ENCODE data around the gene POLR1B.
A peak's percentile ranks its signal among the peaks of the same experiment; 100 is the strongest.
"Not testable (repeated sequence)": the region's sequence is repeated elsewhere in the genome, so short reads cannot be mapped to it uniquely, and the experiment has no call there.

The POLR1B gene

GRCh38 chr2:112607680-112608438 is 65.6 kb downstream of the POLR1B start:
- no peak for DNase-seq (ENCODE audit: low spot score)
- Histone ChIP-seq H3K79me1 (ENCODE audit: low read depth, low read length) (no peaks in the 10 kb centered on the region), H2BK120ac (ENCODE audit: low read depth, low read length) (no peak overlapping the region), H3K9ac (ENCODE audit: low read depth, low read length, poor library complexity) (no peak overlapping the region), H2BK15ac (ENCODE audit: low read length) (no peak overlapping the region), H4K8ac (ENCODE audit: low read depth, low read length) (no peak overlapping the region), H3K4ac (ENCODE audit: low read length) (no peak overlapping the region), H3K4me2 (ENCODE audit: insufficient read depth, low read length, poor library complexity, severe bottlenecking) (no peak overlapping the region), H2BK12ac (ENCODE audit: low read length) (no peak overlapping the region), H4K91ac (ENCODE audit: low read depth, low read length, poor library complexity) (no peak overlapping the region), H3K18ac (ENCODE audit: low read length) (no peak overlapping the region), H3K36me3 (replicated peaks in 1 of 2; ENCODE audit: control insufficient read depth in 2 of 2, insufficient read depth in 2 of 2, low read length in 2 of 2) (no peaks in the 10 kb centered on the region), H3K23ac (ENCODE audit: low read depth, low read length, poor library complexity) (no peak overlapping the region), H2AFZ (ENCODE audit: low read length) (no peak overlapping the region), H3K4me1 (ENCODE audit: control insufficient read depth in 2 of 2, insufficient read depth in 1 of 2, low read depth in 1 of 2, low read length in 2 of 2) (no peaks in the 10 kb centered on the region), H2AK5ac (ENCODE audit: low read depth, low read length) (no peak overlapping the region), H3K4me3 (ENCODE audit: low read length in 2 of 2) (no peak overlapping the region), H3K27ac (replicated peaks; ENCODE audit: low read length) (no peak overlapping the region), H2BK5ac (ENCODE audit: low read length) (no peak overlapping the region), H3K9me3 (replicated peaks in 1 of 2; ENCODE audit: control insufficient read depth in 2 of 2, insufficient read depth in 1 of 2, low read depth in 1 of 2, low read length in 2 of 2) (no peaks in the 10 kb centered on the region), H3K14ac (ENCODE audit: low read length) (no peak overlapping the region), H3K27me3 (ENCODE audit: control insufficient read depth in 3 of 3, insufficient read depth in 3 of 3, low read depth in 1 of 3, low read length in 3 of 3) (no peaks in the 10 kb centered on the region)
- no CpG with 5 or more reads among the region's 8 CpGs for WGBS, 2 donors (ENCODE audit: extremely low coverage in 2 of 2, insufficient read length in 2 of 2, insufficient replicate concordance in 1 of 2)

- not testable (repeated sequence) for H3K36me3 ChIP-seq (replicated peaks in 1 of 2; ENCODE audit: control insufficient read depth in 2 of 2, insufficient read depth in 2 of 2, low read length in 2 of 2); H4K8ac ChIP-seq (ENCODE audit: low read depth, low read length)
Measured at GRCh38 chr2:112609320-112609719, 67.1 kb downstream of the POLR1B start.

GRCh38 chr2:112612283-112612682 is 70.0 kb downstream of the POLR1B start:
- H3K4ac ChIP-seq (ENCODE audit: low read length); H2BK15ac ChIP-seq (ENCODE audit: low read length); H2AFZ ChIP-seq (ENCODE audit: low read length); H4K91ac ChIP-seq (ENCODE audit: low read depth, low read length, poor library complexity); H3K9me3 ChIP-seq (replicated peaks in 1 of 2; ENCODE audit: control insufficient read depth in 2 of 2, insufficient read depth in 1 of 2, low read depth in 1 of 2, low read length in 2 of 2); H3K4me1 ChIP-seq (ENCODE audit: control insufficient read depth in 2 of 2, insufficient read depth in 1 of 2, low read depth in 1 of 2, low read length in 2 of 2); H3K14ac ChIP-seq (ENCODE audit: low read length); H3K79me1 ChIP-seq (ENCODE audit: low read depth, low read length); H4K8ac ChIP-seq (ENCODE audit: low read depth, low read length); H3K4me2 ChIP-seq (ENCODE audit: insufficient read depth, low read length, poor library complexity, severe bottlenecking); H2BK5ac ChIP-seq (ENCODE audit: low read length); H3K23ac ChIP-seq (ENCODE audit: low read depth, low read length, poor library complexity); H3K27ac ChIP-seq (replicated peaks; ENCODE audit: low read length); DNase-seq (ENCODE audit: low spot score); H3K18ac ChIP-seq (ENCODE audit: low read length); H3K27me3 ChIP-seq (ENCODE audit: control insufficient read depth in 3 of 3, insufficient read depth in 3 of 3, low read depth in 1 of 3, low read length in 3 of 3); H3K4me3 ChIP-seq (ENCODE audit: low read length in 2 of 2); H2BK120ac ChIP-seq (ENCODE audit: low read depth, low read length); H3K36me3 ChIP-seq (replicated peaks in 1 of 2; ENCODE audit: control insufficient read depth in 2 of 2, insufficient read depth in 2 of 2, low read length in 2 of 2); H2BK12ac ChIP-seq (ENCODE audit: low read length); H2AK5ac ChIP-seq (ENCODE audit: low read depth, low read length); H3K9ac ChIP-seq (ENCODE audit: low read depth, low read length, poor library complexity): not testable (repeated sequence)
- no CpG with 5 or more reads among the region's 1 CpG for WGBS, 2 donors (ENCODE audit: extremely low coverage in 2 of 2, insufficient read length in 2 of 2, insufficient replicate concordance in 1 of 2)

More at GRCh38 chr2:112609320-112609719, 67.1 kb downstream of the POLR1B start:
- H2BK5ac ChIP-seq (ENCODE audit: low read length); H3K9ac ChIP-seq (ENCODE audit: low read depth, low read length, poor library complexity); H4K91ac ChIP-seq (ENCODE audit: low read depth, low read length, poor library complexity); H3K4me1 ChIP-seq (ENCODE audit: control insufficient read depth in 2 of 2, insufficient read depth in 1 of 2, low read depth in 1 of 2, low read length in 2 of 2); H3K23ac ChIP-seq (ENCODE audit: low read depth, low read length, poor library complexity); H3K9me3 ChIP-seq (replicated peaks in 1 of 2; ENCODE audit: control insufficient read depth in 2 of 2, insufficient read depth in 1 of 2, low read depth in 1 of 2, low read length in 2 of 2); H3K14ac ChIP-seq (ENCODE audit: low read length); H3K27me3 ChIP-seq (ENCODE audit: control insufficient read depth in 3 of 3, insufficient read depth in 3 of 3, low read depth in 1 of 3, low read length in 3 of 3); DNase-seq (ENCODE audit: low spot score); H3K18ac ChIP-seq (ENCODE audit: low read length); H3K4ac ChIP-seq (ENCODE audit: low read length); H3K79me1 ChIP-seq (ENCODE audit: low read depth, low read length); H2BK15ac ChIP-seq (ENCODE audit: low read length); H2AFZ ChIP-seq (ENCODE audit: low read length); H3K4me2 ChIP-seq (ENCODE audit: insufficient read depth, low read length, poor library complexity, severe bottlenecking); H3K27ac ChIP-seq (replicated peaks; ENCODE audit: low read length); H2BK12ac ChIP-seq (ENCODE audit: low read length); H2AK5ac ChIP-seq (ENCODE audit: low read depth, low read length); H3K4me3 ChIP-seq (ENCODE audit: low read length in 2 of 2); H2BK120ac ChIP-seq (ENCODE audit: low read depth, low read length): not testable (repeated sequence)
- WGBS, 2 donors (ENCODE audit: extremely low coverage in 2 of 2, insufficient read length in 2 of 2, insufficient replicate concordance in 1 of 2): no CpG with 5 or more reads among the region's 4 CpGs

- Histone ChIP-seq H3K4me1 (ENCODE audit: control insufficient read depth in 2 of 2, insufficient read depth in 1 of 2, low read depth in 1 of 2, low read length in 2 of 2) (peaks cover 0 to 6% of the 10 kb centered on the region in 2 donors), H2BK12ac (ENCODE audit: low read length) (no peak overlapping the region), H4K8ac (ENCODE audit: low read depth, low read length) (no peak overlapping the region), H3K4ac (ENCODE audit: low read length) (no peak overlapping the region), H3K18ac (ENCODE audit: low read length) (peak overlapping the region; percentile 44), H3K9ac (ENCODE audit: low read depth, low read length, poor library complexity) (no peak overlapping the region), H3K27me3 (ENCODE audit: control insufficient read depth in 3 of 3, insufficient read depth in 3 of 3, low read depth in 1 of 3, low read length in 3 of 3) (no peaks in the 10 kb centered on the region), H3K79me1 (ENCODE audit: low read depth, low read length) (no peaks in the 10 kb centered on the region), H3K23ac (ENCODE audit: low read depth, low read length, poor library complexity) (no peak overlapping the region), H2BK120ac (ENCODE audit: low read depth, low read length) (no peak overlapping the region), H2BK15ac (ENCODE audit: low read length) (no peak overlapping the region), H2BK5ac (ENCODE audit: low read length) (no peak overlapping the region), H2AFZ (ENCODE audit: low read length) (no peak overlapping the region), H3K4me3 (ENCODE audit: low read length in 2 of 2) (no peak overlapping the region), H2AK5ac (ENCODE audit: low read depth, low read length) (no peak overlapping the region), H3K27ac (replicated peaks; ENCODE audit: low read length) (no peak overlapping the region), H3K9me3 (replicated peaks in 1 of 2; ENCODE audit: control insufficient read depth in 2 of 2, insufficient read depth in 1 of 2, low read depth in 1 of 2, low read length in 2 of 2) (no peaks in the 10 kb centered on the region), H3K36me3 (replicated peaks in 1 of 2; ENCODE audit: control insufficient read depth in 2 of 2, insufficient read depth in 2 of 2, low read length in 2 of 2) (no peaks in the 10 kb centered on the region), H4K91ac (ENCODE audit: low read depth, low read length, poor library complexity) (no peak overlapping the region), H3K14ac (ENCODE audit: low read length) (no peak overlapping the region), H3K4me2 (ENCODE audit: insufficient read depth, low read length, poor library complexity, severe bottlenecking) (no peak overlapping the region)
- DNase-seq (ENCODE audit: low spot score): no peak
- no CpG with 5 or more reads among the region's 13 CpGs for WGBS, 2 donors (ENCODE audit: extremely low coverage in 2 of 2, insufficient read length in 2 of 2, insufficient replicate concordance in 1 of 2)
Measured at GRCh38 chr2:112614201-112614840, 72.1 kb downstream of the POLR1B start.
